NCI-H69 (cell line): ENCODE measurements around the gene LINC00305.

ENCODE experiments used
- DNase-seq: peaks from one replicate; lab custom pipeline; 2025; lab: John Stamatoyannopoulos, UW

Gene LINC00305

DNA sequence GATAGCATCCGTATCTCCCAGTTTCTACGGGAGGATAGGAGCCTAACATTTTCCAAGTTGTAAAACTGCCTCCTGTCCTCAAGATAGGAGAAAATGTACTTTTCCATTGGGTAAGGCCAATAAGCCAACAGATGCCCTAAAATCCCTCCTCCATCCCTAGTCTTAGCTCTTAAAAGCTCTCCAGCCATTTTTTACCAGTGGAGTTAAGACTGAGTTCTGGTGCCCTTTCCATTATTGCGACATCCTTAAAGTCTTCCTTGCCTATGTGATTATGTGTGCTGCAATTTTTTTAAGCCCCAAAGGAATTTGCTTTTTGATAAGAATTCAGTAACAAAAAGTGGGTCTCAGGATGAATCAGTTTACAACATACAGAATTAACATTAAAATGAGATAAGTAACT lies 33.0 kb downstream of the LINC00305 start:
- DNase-seq = no peak

GRCh38 chr18:64111950-64112349 lies 36.9 kb downstream of the LINC00305 start:
- no peak for DNase-seq

DNA sequence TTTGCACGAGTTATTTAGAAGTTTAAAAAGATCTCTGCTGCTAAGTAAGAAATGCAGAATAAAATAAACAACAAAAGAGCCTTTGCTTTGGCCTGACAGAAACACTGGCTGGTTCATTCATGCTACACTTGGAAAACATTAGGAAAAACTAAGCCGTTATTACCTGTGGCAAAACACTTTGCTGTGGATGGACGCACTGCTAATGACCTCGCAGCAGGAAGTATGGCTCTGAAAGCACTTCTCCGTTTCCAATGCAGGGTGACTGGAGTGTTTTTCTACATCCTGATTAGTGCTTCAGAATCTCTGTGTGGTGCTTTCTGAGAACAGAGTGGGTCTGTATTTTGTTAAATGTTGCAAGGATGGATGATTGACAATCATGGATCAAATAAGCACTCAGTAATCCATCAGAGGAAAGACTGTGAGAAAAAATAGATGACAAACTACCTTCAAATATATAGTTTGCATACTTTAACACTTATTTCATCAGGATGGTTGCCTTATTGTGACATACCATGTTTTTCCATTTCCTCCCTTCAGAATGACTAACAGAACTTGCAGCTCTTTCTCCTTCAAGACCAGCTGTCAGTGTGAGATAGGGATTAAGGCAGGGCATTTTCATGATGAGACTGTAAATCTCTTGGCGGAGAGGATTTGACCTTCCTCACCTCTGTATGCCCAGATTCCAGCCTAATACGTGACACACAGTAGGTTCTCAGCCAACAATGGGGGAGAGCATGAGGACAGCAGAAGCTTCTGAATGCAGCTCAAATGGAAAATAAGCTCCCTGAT lies 38.0 kb downstream of the LINC00305 start:
- DNase-seq = peak; percentile 91

DNA sequence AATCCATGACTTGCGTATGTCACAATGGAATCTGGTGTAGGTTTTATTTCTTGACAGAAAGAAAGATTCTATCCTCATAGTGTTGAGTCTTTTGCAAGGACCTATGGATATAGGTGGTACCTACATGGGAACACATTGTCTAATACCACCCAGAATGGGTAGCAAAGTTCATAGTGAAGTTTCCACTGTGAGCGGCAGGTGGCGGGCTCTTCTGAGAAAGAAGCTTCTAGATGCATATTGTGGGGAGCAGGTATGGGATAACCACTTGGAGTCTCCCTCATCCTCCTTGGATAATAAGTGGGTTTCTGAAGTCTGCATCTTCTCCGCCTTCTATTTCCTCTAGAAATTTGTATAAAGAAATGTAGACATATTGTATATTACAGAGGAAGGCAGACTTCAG lies 44.9 kb downstream of the LINC00305 start:
- DNase-seq = no peak

DNA sequence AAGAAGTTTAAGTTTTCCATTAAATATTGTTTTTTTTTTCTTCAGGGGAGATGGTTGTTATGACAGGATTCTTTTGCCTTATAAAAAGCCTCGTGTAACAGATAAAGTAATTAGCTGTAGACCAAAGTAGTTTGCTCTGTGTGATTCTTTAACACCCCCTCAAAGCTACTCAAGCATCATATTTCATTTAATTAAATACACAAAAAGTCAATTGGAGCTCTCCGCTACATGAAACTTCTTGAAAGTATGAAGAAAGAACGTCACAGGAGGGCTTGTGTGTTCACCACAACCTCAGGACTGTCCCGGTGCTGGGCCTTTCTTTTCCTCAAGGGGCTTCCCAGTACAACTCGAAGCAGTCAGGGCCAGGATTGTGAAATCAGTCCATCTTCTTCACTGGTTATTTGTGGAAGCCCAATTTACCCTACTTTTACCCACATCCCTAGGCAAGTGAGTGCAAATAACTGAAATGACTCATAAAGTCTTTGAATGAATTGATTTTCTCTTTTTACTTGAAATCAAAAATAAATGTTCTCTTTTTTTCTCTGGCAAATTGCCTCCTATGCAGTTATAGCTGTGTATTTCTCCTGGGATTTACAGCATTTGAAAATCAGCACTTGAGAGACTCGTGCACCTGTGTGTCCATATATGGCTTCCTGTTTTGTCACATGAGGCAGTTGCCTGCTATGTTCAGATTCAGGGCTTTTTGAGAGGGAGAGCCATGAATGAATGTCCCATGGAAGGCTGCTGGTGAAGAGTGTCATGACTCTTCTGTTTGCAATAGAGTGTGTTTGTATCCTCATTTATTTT lies 48.6 kb downstream of the LINC00305 start:
- peak; percentile 65 for DNase-seq

GRCh38 chr18:64099244-64099643 lies 49.6 kb downstream of the LINC00305 start:
- peak; percentile 29 for DNase-seq

GRCh38 chr18:64097497-64097896 lies 51.4 kb downstream of the LINC00305 start:
- peak; percentile 57 for DNase-seq

DNA sequence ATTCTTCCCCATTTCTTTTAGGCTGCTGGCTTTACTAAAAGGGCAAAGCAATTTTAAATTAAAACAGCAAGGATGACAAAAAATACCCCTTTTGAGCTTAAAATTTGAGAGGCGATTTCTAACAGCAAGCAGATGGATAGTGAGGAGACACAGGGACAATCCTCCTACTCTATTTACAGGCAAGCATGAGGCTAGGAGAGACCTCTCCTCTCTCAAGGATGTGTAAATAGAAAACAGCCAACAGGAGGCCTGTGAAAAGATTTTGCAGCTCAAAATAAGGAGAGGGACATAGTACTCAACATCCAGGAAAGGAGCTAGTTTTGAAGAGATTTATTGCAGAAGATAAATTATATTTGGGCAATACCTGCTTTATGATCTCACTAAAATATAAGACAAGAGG lies 53.8 kb downstream of the LINC00305 start:
- DNase-seq = peak; percentile 24

DNA sequence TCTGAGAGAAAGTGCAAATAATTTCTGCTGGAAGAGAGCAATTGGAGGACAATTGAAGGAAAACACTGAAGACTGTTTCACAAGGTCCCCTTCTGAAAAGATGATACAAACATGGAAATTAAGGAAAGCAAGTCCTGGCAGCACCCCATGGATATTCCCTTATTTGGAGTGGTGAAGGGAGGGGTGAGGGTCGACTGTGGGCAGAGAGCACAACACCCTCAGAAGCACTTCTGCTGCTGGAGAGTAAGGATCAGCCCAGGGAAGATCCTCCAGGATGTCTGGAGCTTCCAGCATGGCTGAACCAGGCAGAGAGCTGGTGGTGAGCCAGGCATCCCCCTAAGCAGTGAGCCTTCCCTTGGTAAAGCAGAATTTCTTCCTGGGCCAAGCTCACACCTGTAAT lies 54.7 kb downstream of the LINC00305 start:
- peak; percentile 31 for DNase-seq

DNA sequence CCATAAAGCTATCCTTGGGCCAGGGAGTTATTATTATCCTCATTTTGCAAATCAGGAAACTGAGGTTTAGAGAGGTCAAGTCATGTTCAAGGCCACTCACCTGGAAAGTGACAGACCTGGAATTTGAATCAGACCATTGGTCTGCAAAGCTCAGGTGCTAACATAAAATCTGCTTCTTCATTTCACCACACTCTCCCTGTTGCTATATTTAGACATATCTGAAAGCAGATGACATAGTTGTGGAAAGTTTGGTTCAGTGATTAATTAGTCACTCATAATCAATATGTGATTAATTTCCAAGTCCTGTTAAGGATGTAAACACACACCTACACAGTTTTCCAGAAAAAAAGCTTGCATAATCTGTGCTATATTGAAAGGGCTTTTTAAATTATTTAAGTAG lies 57.4 kb downstream of the LINC00305 start:
- DNase-seq = no peak

DNA sequence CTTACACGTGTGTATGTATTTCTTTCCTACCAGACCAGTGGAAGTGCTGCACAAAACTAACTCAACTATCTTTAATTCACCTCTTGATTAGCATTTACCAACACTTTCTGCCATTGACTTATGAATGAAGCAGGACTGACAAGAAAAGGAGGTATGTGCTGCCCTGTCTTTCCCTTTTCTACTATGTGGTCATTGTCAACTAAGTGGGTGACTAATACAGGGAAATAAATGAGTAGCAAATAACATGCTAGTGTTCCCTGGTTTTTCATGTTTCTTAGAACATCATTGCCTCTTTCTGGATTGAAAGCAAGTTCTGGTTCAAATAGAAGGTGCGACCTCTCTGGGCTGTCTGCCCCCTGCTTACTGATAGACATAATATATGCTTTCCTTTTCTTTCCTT lies 58.0 kb downstream of the LINC00305 start:
- DNase-seq = no peak

- DNase-seq = no peak
These were observed 65.0 kb downstream of the LINC00305 start for GRCh38 chr18:64083916-64084315.

GRCh38 chr18:64082513-64082912 lies 66.4 kb downstream of the LINC00305 start:
- DNase-seq = no peak

- peak; percentile 37 for DNase-seq
These were observed 66.8 kb downstream of the LINC00305 start for GRCh38 chr18:64082054-64082453.

- no peak for DNase-seq
These were observed 74.9 kb downstream of the LINC00305 start for GRCh38 chr18:64073971-64074370.

DNA sequence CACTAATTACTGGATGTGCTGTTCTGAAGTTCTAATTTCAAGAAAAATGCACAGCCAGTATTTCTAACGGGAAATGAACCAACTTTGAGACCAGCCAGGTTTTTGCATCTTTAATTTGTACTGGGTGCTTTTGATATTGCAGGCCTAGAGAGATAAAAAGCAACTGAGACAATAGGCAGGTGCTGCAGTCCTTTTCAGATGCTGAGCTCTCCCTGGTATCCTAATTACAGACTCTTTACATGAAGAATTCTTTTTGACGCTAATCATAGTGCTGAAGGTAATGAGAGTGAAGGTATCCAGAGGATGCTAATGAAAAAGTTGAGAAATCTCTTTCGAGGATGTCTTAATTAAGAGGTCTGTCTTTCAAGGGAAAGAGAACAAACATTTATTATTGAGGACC lies 93.9 kb downstream of the LINC00305 start:
- DNase-seq = peak; percentile 39

- no peak for DNase-seq
These were observed 95.6 kb downstream of the LINC00305 start for GRCh38 chr18:64053246-64053645.

DNA sequence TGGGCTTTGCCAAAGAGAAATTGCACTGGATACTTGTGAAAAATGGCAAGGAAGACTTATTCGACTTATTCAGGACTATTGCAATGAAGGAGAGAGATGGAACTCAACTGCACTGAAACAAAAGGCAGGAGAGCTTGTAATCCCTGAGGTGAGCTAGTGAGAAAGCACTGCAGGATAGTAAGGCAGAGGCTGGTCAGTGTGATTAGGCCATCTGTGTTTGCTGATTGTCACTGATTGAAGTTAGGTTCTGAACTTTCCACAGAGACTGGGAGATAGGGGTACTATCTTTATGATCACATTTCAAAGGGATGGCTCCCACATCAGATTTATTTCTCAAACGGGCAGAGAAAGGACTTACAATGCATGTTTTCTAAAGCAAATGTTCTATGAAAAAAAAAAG lies 96.1 kb downstream of the LINC00305 start:
- DNase-seq = no peak

GRCh38 chr18:64044616-64045015 lies 104.3 kb downstream of the LINC00305 start:
- no peak for DNase-seq

- no peak for DNase-seq
These were observed 106.0 kb downstream of the LINC00305 start for GRCh38 chr18:64042728-64043358.

- peak; percentile 78 for DNase-seq
These were observed 111.0 kb downstream of the LINC00305 start for GRCh38 chr18:64037812-64038414.

- peak; percentile 70 for DNase-seq
These were observed 116.6 kb downstream of the LINC00305 start for GRCh38 chr18:64032312-64032711.
